Gastrocnemius medialis (tissue), 4 donors: ENCODE data around the gene ALG8.

ENCODE experiments used
- POLR2A ChIP-seq, 2 donors: fragments of 450-650 bp; IDR thresholded peaks; one replicate each; pipeline ENCODE4 v1.6.1; 2017; ENCODE audit warnings: antibody characterized with exemption in 2 of 2, mild to moderate bottlenecking in 2 of 2, moderate library complexity in 2 of 2
- TF ChIP-seq, protein P1 (sequence below), 5 experiments: fragments of 450-650 bp in 3 of 5; fragments of 200-600 bp in 2 of 5; sonication (generic) in 2 of 5; IDR thresholded peaks in 4 of 5; conservative IDR thresholded peaks in 1 of 5; 1 replicate in 4 of 5; 2 replicates in 1 of 5; pipeline ENCODE4 v1.5.1; 2016 to 2019; ENCODE audit warnings: antibody characterized with exemption in 5 of 5, mild to moderate bottlenecking in 3 of 5, moderate library complexity in 3 of 5

DNA sequence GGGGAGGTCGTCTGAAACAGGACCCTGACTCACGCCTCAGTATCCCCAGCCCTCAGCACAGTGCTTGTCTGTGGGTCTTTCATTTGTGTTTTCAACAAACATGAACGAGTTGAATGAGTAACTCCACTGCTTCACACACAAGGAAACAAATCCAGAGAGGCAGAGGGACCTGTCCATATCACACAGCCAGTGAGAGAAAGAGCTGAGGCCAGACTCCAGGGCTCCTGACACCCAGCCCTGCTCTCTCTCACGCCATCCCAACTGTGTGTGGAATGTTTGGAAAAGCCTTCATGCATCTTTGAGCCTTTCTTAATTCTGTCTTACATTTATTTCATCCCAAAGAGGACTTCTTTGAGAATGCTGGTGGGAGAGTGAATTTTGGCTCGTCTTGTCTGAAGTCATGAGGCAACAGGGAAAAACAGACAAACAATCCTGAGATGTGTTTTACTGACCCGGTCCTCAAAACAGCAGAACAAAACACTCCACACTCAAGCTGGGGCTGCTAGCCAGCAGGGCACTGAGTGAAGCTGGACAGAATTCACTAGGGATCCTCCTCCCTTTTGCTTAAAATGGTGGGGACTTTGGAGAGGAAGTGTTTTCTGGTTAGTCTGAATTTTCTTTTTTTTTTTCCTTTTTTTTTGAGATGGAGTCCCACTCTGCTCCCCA, 19.7 kb upstream of the ALG8 start:
- TF ChIP-seq, protein P1, sequence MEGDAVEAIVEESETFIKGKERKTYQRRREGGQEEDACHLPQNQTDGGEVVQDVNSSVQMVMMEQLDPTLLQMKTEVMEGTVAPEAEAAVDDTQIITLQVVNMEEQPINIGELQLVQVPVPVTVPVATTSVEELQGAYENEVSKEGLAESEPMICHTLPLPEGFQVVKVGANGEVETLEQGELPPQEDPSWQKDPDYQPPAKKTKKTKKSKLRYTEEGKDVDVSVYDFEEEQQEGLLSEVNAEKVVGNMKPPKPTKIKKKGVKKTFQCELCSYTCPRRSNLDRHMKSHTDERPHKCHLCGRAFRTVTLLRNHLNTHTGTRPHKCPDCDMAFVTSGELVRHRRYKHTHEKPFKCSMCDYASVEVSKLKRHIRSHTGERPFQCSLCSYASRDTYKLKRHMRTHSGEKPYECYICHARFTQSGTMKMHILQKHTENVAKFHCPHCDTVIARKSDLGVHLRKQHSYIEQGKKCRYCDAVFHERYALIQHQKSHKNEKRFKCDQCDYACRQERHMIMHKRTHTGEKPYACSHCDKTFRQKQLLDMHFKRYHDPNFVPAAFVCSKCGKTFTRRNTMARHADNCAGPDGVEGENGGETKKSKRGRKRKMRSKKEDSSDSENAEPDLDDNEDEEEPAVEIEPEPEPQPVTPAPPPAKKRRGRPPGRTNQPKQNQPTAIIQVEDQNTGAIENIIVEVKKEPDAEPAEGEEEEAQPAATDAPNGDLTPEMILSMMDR (IDR thresholded peaks at IDR 0.05 in 4 of 5, conservative IDR thresholded peaks at IDR 0.05 in 1 of 5), result no peak
- no peak for TF ChIP-seq POLR2A (IDR thresholded peaks at IDR 0.05)
